ENCODE measurements around the gene PTF1A.

- TF ChIP-seq CTCF (conservative IDR thresholded peaks at IDR 0.05; ENCODE audit: low read length) (no peak), EZH2phosphoT487 (IDR thresholded peaks at IDR 0.05; ENCODE audit: borderline replicate concordance) (no peak)
Measured at GRCh38 chr10:23199768-23200511, 7.8 kb downstream of the PTF1A start.
